B cell (primary cell): ENCODE results near the gene PARD3.

ENCODE experiments used
- EZH2 ChIP-seq: IDR thresholded peaks from 2 replicates; pipeline ENCODE4 v1.6.1; 2012; ENCODE audit warnings: borderline replicate concordance, low read depth, mild to moderate bottlenecking, moderate library complexity, low read length; ENCODE audit not compliant: insufficient read depth, poor library complexity, severe bottlenecking
- TF ChIP-seq, protein P1 (sequence below): fragments of 200-600 bp; IDR thresholded peaks from one replicate; pipeline ENCODE4 v1.8.0; 2022; ENCODE audit warnings: antibody characterized with exemption, mild to moderate bottlenecking

DNA sequence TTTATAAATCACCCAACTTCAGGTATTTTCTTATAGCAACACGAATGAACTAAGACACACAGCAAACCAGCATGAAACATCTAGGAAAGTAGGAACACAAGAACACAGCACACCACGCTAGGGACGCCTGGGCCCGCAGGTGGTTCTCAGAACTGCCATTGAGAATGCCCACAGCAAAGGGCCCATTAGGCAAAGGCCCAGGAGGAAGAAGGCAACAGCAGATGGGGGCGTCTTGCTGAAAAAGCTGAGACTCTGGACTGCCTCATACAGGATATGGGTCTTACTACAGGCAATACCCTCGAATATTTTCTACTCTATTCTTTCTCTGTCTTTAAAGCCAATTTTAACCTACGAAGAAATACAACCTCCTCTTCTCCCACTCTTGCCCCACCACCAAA, 77.3 kb downstream of the PARD3 start:
- TF ChIP-seq, protein P1, sequence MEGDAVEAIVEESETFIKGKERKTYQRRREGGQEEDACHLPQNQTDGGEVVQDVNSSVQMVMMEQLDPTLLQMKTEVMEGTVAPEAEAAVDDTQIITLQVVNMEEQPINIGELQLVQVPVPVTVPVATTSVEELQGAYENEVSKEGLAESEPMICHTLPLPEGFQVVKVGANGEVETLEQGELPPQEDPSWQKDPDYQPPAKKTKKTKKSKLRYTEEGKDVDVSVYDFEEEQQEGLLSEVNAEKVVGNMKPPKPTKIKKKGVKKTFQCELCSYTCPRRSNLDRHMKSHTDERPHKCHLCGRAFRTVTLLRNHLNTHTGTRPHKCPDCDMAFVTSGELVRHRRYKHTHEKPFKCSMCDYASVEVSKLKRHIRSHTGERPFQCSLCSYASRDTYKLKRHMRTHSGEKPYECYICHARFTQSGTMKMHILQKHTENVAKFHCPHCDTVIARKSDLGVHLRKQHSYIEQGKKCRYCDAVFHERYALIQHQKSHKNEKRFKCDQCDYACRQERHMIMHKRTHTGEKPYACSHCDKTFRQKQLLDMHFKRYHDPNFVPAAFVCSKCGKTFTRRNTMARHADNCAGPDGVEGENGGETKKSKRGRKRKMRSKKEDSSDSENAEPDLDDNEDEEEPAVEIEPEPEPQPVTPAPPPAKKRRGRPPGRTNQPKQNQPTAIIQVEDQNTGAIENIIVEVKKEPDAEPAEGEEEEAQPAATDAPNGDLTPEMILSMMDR = no peak
- TF ChIP-seq EZH2 = no peak
